WTC11 (cell line): ENCODE data around the gene CLEC5A. TPM values are rescaled to one million over a fixed set of nuclear protein-coding genes. Genes with fewer than 3 reads are reported as not detected.
A peak's percentile ranks its signal among the peaks of the same experiment; 100 is the strongest.

Source experiments
- ATAC-seq: fragments of 200-7000 bp; cut with Tn5 transposase; 2 replicates; pipeline ENCODE4 v1.10.0; 2021; ENCODE audit warnings: mild to moderate bottlenecking, moderate library complexity
- CTCF ChIA-PET: fragments of 300-600 bp; sonication (Branson Sonifier 250); formaldehyde crosslinking; loops from one replicate; lab custom pipeline; 2021; ENCODE audit warnings: antibody characterized with exemption; lab: Charles Lee
- POLR2A ChIA-PET: fragments of 350-600 bp; sonication (Branson Sonifier 250); formaldehyde crosslinking; loops from one replicate; lab custom pipeline; 2021; ENCODE audit warnings: antibody characterized with exemption; lab: Charles Lee
- DNase-seq: peaks from one replicate; pipeline ENCODE4 v3.0.0; 2021; ENCODE audit warnings: low spot score
- H3K27ac Mint-ChIP-seq: 2 replicates; pipeline ENCODE4 v1.8.0; 2021; ENCODE audit warnings: mixed read lengths
- H3K27me3 Mint-ChIP-seq: 2 replicates; pipeline ENCODE4 v1.8.0; 2021; ENCODE audit warnings: low read depth, mild to moderate bottlenecking, moderate library complexity, mixed read lengths
- H3K36me3 Mint-ChIP-seq: 2 replicates; pipeline ENCODE4 v1.8.0; 2021; ENCODE audit warnings: mixed read lengths
- H3K4me1 Mint-ChIP-seq: 2 replicates; pipeline ENCODE4 v1.8.0; 2022; ENCODE audit warnings: mixed read lengths
- H3K4me3 Mint-ChIP-seq: 2 replicates; pipeline ENCODE4 v1.8.0; 2021; ENCODE audit warnings: mild to moderate bottlenecking, moderate library complexity, mixed read lengths
- H3K9me3 Mint-ChIP-seq: 2 replicates; pipeline ENCODE4 v1.8.0; 2021; ENCODE audit warnings: mixed read lengths
- AFF4 ChIP-seq: sonication (generic); formaldehyde crosslinking; IDR thresholded peaks from 2 replicates; pipeline ENCODE4 v1.8.1; 2023; ENCODE audit warnings: mild to moderate bottlenecking, missing genetic modification reagents, borderline replicate concordance
- AR ChIP-seq: fragments of 250-450 bp; sonication (Bioruptor Pico); IDR thresholded peaks from 2 replicates; pipeline ENCODE4 v1.9.0; 2021; ENCODE audit warnings: mild to moderate bottlenecking
- ATF6 ChIP-seq: sonication (generic); formaldehyde crosslinking; IDR thresholded peaks from 2 replicates; pipeline ENCODE4 v1.8.1; 2023; ENCODE audit warnings: mild to moderate bottlenecking, missing genetic modification reagents
- CBFB ChIP-seq: sonication (generic); formaldehyde crosslinking; IDR thresholded peaks from 2 replicates; pipeline ENCODE4 v1.8.1; 2022; ENCODE audit warnings: mild to moderate bottlenecking, low read depth, missing genetic modification reagents
- CDX4 ChIP-seq: fragments of 250-450 bp; sonication (Bioruptor Pico); IDR thresholded peaks from 2 replicates; pipeline ENCODE4 v1.9.0; 2021; ENCODE audit warnings: moderate library complexity, mild to moderate bottlenecking, inconsistent platforms, borderline replicate concordance
- CTCF ChIP-seq: fragments of 200-600 bp; IDR thresholded peaks from 2 replicates; pipeline ENCODE4 v1.8.0; 2022; ENCODE audit warnings: antibody characterized with exemption
- GTF2I ChIP-seq: fragments of 250-450 bp; sonication (Bioruptor Pico); conservative IDR thresholded peaks from 2 replicates; pipeline ENCODE4 v1.4.0; 2021; ENCODE audit warnings: mild to moderate bottlenecking
- IRF2 ChIP-seq: sonication (generic); formaldehyde crosslinking; IDR thresholded peaks from 2 replicates; pipeline ENCODE4 v1.8.0; 2022; ENCODE audit warnings: low read depth, missing genetic modification reagents, borderline replicate concordance
- JUN ChIP-seq: sonication (generic); formaldehyde crosslinking; IDR thresholded peaks from 2 replicates; pipeline ENCODE4 v1.8.0; 2023; ENCODE audit warnings: mild to moderate bottlenecking, missing genetic modification reagents
- NFYB ChIP-seq: sonication (generic); formaldehyde crosslinking; conservative IDR thresholded peaks from 2 replicates; pipeline ENCODE4 v1.8.0; 2022; ENCODE audit warnings: low read depth, missing genetic modification reagents
- RELA ChIP-seq: sonication (generic); formaldehyde crosslinking; IDR thresholded peaks from 2 replicates; pipeline ENCODE4 v1.8.1; 2022; ENCODE audit warnings: missing genetic modification reagents, mild to moderate bottlenecking, borderline replicate concordance
- SOX15 ChIP-seq: fragments of 250-450 bp; sonication (Bioruptor Pico); IDR thresholded peaks from 2 replicates; pipeline ENCODE4 v1.9.0; 2021; ENCODE audit warnings: mild to moderate bottlenecking
- TEAD1 ChIP-seq: sonication (generic); formaldehyde crosslinking; IDR thresholded peaks from 2 replicates; pipeline ENCODE4 v1.8.0; 2022; ENCODE audit warnings: mild to moderate bottlenecking, missing genetic modification reagents
- USF2 ChIP-seq: sonication (generic); formaldehyde crosslinking; IDR thresholded peaks from 2 replicates; pipeline ENCODE4 v1.8.1; 2023; ENCODE audit warnings: mild to moderate bottlenecking, missing genetic modification reagents, moderate library complexity
- ZNF396 ChIP-seq: fragments of 250-450 bp; sonication (Bioruptor Pico); IDR thresholded peaks from 2 replicates; pipeline ENCODE4 v1.8.0; 2021; ENCODE audit warnings: mild to moderate bottlenecking, moderate library complexity, borderline replicate concordance
- ZNF416 ChIP-seq: fragments of 250-450 bp; sonication (Bioruptor Pico); IDR thresholded peaks from 2 replicates; pipeline ENCODE4 v1.9.0; 2021; ENCODE audit warnings: mild to moderate bottlenecking, inconsistent platforms
- total RNA-seq: library from RNA; stranded (reverse); gene quantifications from 3 replicates; pipeline ENCODE4 v1.2.3, GENCODE V29; 2021

The CLEC5A gene
- total RNA-seq, 1 experiment from 2014 or later, result not detected

GRCh38 chr7:141956084-141956483 is 9.3 kb upstream of the CLEC5A start (continued):
- TF ChIP-seq ATF6 (CRISPR knock-in tag), result no peak

- ATAC-seq, result peak; percentile 82
- TF ChIP-seq RELA (CRISPR knock-in tag) (no peak), CDX4 (CRISPR knock-in tag) (no peak), AFF4 (CRISPR knock-in tag) (no peak), USF2 (CRISPR knock-in tag) (no peak), IRF2 (CRISPR knock-in tag) (no peak), GTF2I (no peak), SOX15 (CRISPR knock-in tag) (no peak), AR (CRISPR knock-in tag) (no peak), CBFB (CRISPR knock-in tag) (no peak), TEAD1 (CRISPR knock-in tag) (no peak), JUN (no peak), NFYB (CRISPR knock-in tag) (no peak), ZNF396 (no peak)
- TF ChIP-seq, all 79 proteins: peak for 0
- ChIA-PET CTCF (interaction anchor here (2.0 kb wide), 1 partner anchor 22 kb away, joined by 9 read pairs; no protein-coding TSS in a partner anchor), POLR2A (interaction anchor here (0.9 kb wide), 1 partner anchor 9 kb away, joined by 4 read pairs; no protein-coding TSS in a partner anchor)
- Mint-ChIP-seq H3K36me3 (no peaks in the 10 kb centered on the region), H3K9me3 (no peaks in the 10 kb centered on the region), H3K4me1 (peaks cover 9% of the 10 kb centered on the region), H3K27ac (peak overlapping the region; percentile 71; the same call in 1 of the 2 replicates), H3K27me3 (no peaks in the 10 kb centered on the region), H3K4me3 (no peak overlapping the region)
- no peak for DNase-seq
These were observed 7.6 kb upstream of the CLEC5A start for GRCh38 chr7:141954334-141954733.

GRCh38 chr7:141952461-141952860 is 5.7 kb upstream of the CLEC5A start:
- ChIA-PET POLR2A (no interaction called here), CTCF (no interaction called here)
- Mint-ChIP-seq H3K27ac (no peak overlapping the region), H3K9me3 (no peaks in the 10 kb centered on the region), H3K4me1 (peaks cover 9% of the 10 kb centered on the region), H3K36me3 (no peaks in the 10 kb centered on the region), H3K4me3 (no peak overlapping the region), H3K27me3 (no peaks in the 10 kb centered on the region)
- TF ChIP-seq ZNF416, result no peak
- TF ChIP-seq CTCF, result no peak
- DNase-seq, result no peak
- ATAC-seq, result no peak
